HEK293 (cell line): ENCODE measurements around the gene ALG12.

Experiments used
- CTCF ChIA-PET: fragments of 350-600 bp; formaldehyde crosslinking; extraction: SDS; loops from one replicate; lab custom pipeline; 2021; ENCODE audit warnings: antibody characterized with exemption; lab: Yijun Ruan, JAX
- POLR2A ChIA-PET: fragments of 300-600 bp; formaldehyde crosslinking; extraction: SDS; loops from one replicate; lab custom pipeline; 2020; ENCODE audit warnings: antibody characterized with exemption, inconsistent platforms; lab: Yijun Ruan, JAX
- H3K27ac ChIP-seq: fragments of 200-500 bp; sonication (Bioruptor generic); 2 replicates; pipeline ENCODE4 v1.5.1; 2014; ENCODE audit warnings: low read depth, low read length, control low read depth, inconsistent platforms; ENCODE audit errors: extremely low read depth
- H3K36me3 ChIP-seq, 2 experiments: fragments of 200-500 bp in 1 of 2; sonication (Bioruptor generic) in 1 of 2; 1 replicate in 1 of 2; 2 replicates in 1 of 2; pipeline ENCODE4 v1.5.1; 2014 to 2017; ENCODE audit warnings: inconsistent platforms in 2 of 2, low read length in 2 of 2; ENCODE audit not compliant: control insufficient read depth in 2 of 2, insufficient read depth in 1 of 2
- H3K4me1 ChIP-seq: fragments of 200-500 bp; sonication (Bioruptor generic); 2 replicates; pipeline ENCODE4 v1.5.1; 2014; ENCODE audit warnings: mild to moderate bottlenecking, low read length, inconsistent platforms; ENCODE audit not compliant: control insufficient read depth, insufficient read depth
- H3K4me3 ChIP-seq: 2 replicates; pipeline ENCODE4 v1.5.1; 2011; ENCODE audit warnings: low read depth, mild to moderate bottlenecking, control low read depth, low read length, moderate library complexity
- H3K9me3 ChIP-seq: fragments of 200-500 bp; sonication (Bioruptor generic); 2 replicates; pipeline ENCODE4 v1.5.1; 2014; ENCODE audit warnings: low read depth, low read length, inconsistent platforms; ENCODE audit not compliant: control insufficient read depth, insufficient read depth
- BCL11A ChIP-seq: fragments of 450-650 bp; formaldehyde crosslinking; IDR thresholded peaks from 2 replicates; pipeline ENCODE4 v1.5.1; 2016; ENCODE audit warnings: low read depth, missing biosample characterization, missing genetic modification characterization
- KLF9 ChIP-seq: fragments of 450-650 bp; formaldehyde crosslinking; IDR thresholded peaks from 2 replicates; pipeline ENCODE4 v1.5.1; 2016; ENCODE audit warnings: missing biosample characterization, missing genetic modification characterization, low read depth
- ZNF10 ChIP-seq: fragments of 450-650 bp; formaldehyde crosslinking; IDR thresholded peaks from 2 replicates; pipeline ENCODE4 v1.5.1; 2017; ENCODE audit warnings: missing biosample characterization, missing genetic modification characterization
- ZNF433 ChIP-seq: fragments of 450-650 bp; formaldehyde crosslinking; IDR thresholded peaks from 2 replicates; pipeline ENCODE4 v1.5.1; 2016; ENCODE audit warnings: missing biosample characterization, missing genetic modification characterization, low read depth
- ZNF561 ChIP-seq: fragments of 450-650 bp; IDR thresholded peaks from 2 replicates; pipeline ENCODE4 v1.5.1; 2018; ENCODE audit warnings: missing biosample characterization, missing genetic modification characterization, borderline replicate concordance
- ZNF621 ChIP-seq: fragments of 450-650 bp; formaldehyde crosslinking; IDR thresholded peaks from 2 replicates; pipeline ENCODE4 v1.5.1; 2017; ENCODE audit warnings: missing biosample characterization, missing genetic modification characterization
- ZNF792 ChIP-seq: fragments of 450-650 bp; formaldehyde crosslinking; IDR thresholded peaks from 2 replicates; pipeline ENCODE4 v1.5.1; 2016; ENCODE audit warnings: missing biosample characterization, missing genetic modification characterization
- ZNF843 ChIP-seq: fragments of 450-650 bp; formaldehyde crosslinking; IDR thresholded peaks from 2 replicates; pipeline ENCODE4 v1.5.1; 2016; ENCODE audit warnings: missing biosample characterization, missing genetic modification characterization
- ZSCAN16 ChIP-seq: fragments of 450-650 bp; formaldehyde crosslinking; IDR thresholded peaks from 2 replicates; pipeline ENCODE4 v1.5.1; 2016; ENCODE audit warnings: missing biosample characterization, missing genetic modification characterization
- TF ChIP-seq, protein P1 (sequence below): fragments of 450-650 bp; formaldehyde crosslinking; IDR thresholded peaks from 2 replicates; pipeline ENCODE4 v1.5.1; 2016; ENCODE audit warnings: missing biosample characterization, missing genetic modification characterization
- TF ChIP-seq, protein P2 (sequence below): fragments of 450-650 bp; formaldehyde crosslinking; IDR thresholded peaks from 2 replicates; pipeline ENCODE4 v1.5.1; 2016; ENCODE audit warnings: missing biosample characterization, missing genetic modification characterization
- TF ChIP-seq, protein P3 (sequence below): fragments of 450-650 bp; formaldehyde crosslinking; IDR thresholded peaks from 2 replicates; pipeline ENCODE4 v1.5.1; 2016; ENCODE audit warnings: missing biosample characterization, missing genetic modification characterization
- TF ChIP-seq, protein P4 (sequence below): fragments of 450-650 bp; formaldehyde crosslinking; IDR thresholded peaks from 2 replicates; pipeline ENCODE4 v1.5.1; 2016; ENCODE audit warnings: missing biosample characterization, missing genetic modification characterization
- TF ChIP-seq, protein P5 (sequence below): fragments of 450-650 bp; formaldehyde crosslinking; IDR thresholded peaks from 2 replicates; pipeline ENCODE4 v1.5.1; 2016; ENCODE audit warnings: missing biosample characterization, missing genetic modification characterization
- TF ChIP-seq, protein P6 (sequence below): fragments of 450-650 bp; formaldehyde crosslinking; IDR thresholded peaks from 2 replicates; pipeline ENCODE4 v1.5.1; 2016; ENCODE audit warnings: missing biosample characterization, missing genetic modification characterization
- TF ChIP-seq, protein P7 (sequence below): fragments of 450-650 bp; formaldehyde crosslinking; IDR thresholded peaks from 2 replicates; pipeline ENCODE4 v1.5.1; 2016; ENCODE audit warnings: missing biosample characterization, missing genetic modification characterization

The ALG12 gene

DNA sequence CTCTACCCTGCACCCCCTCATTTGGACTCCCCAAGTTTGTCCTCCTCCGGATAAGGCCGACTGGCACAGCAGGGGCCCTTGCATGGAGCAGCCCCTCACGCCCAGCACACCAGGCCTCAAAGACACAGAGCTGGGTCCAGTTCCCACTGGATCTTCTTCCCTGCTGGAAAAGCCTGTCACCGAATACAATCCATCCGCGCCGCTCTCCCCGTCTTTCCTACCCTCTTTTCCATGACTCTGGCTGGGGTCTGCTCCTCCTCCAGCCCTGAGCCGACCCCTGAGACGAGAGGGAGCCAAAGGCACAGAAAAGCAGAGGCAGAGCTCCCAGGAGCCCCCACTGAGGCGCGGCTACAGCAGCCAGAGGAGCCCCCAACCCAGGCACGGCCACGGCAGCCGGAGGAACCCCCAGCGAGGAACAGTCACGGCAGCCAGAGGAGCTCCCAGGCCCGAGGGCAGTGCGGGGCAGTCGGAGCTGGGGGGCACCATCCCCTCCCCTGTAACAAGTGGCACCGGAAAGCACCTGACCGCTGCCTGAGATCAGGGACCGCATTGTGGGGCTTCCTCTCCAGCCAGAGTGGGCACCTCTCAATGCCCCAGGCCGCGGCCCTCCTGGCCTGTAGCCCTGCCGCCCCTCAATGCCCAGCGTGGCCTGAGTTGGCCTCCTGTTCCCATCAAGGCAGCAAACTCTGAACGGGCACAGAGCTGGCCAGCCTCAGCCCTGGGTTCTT, 12.0 kb downstream of the ALG12 start (continued):
- TF ChIP-seq BCL11A (tag by site-specific recombination) = no peak
- TF ChIP-seq ZNF843 (tag by site-specific recombination) = no peak
- TF ChIP-seq, protein P1, sequence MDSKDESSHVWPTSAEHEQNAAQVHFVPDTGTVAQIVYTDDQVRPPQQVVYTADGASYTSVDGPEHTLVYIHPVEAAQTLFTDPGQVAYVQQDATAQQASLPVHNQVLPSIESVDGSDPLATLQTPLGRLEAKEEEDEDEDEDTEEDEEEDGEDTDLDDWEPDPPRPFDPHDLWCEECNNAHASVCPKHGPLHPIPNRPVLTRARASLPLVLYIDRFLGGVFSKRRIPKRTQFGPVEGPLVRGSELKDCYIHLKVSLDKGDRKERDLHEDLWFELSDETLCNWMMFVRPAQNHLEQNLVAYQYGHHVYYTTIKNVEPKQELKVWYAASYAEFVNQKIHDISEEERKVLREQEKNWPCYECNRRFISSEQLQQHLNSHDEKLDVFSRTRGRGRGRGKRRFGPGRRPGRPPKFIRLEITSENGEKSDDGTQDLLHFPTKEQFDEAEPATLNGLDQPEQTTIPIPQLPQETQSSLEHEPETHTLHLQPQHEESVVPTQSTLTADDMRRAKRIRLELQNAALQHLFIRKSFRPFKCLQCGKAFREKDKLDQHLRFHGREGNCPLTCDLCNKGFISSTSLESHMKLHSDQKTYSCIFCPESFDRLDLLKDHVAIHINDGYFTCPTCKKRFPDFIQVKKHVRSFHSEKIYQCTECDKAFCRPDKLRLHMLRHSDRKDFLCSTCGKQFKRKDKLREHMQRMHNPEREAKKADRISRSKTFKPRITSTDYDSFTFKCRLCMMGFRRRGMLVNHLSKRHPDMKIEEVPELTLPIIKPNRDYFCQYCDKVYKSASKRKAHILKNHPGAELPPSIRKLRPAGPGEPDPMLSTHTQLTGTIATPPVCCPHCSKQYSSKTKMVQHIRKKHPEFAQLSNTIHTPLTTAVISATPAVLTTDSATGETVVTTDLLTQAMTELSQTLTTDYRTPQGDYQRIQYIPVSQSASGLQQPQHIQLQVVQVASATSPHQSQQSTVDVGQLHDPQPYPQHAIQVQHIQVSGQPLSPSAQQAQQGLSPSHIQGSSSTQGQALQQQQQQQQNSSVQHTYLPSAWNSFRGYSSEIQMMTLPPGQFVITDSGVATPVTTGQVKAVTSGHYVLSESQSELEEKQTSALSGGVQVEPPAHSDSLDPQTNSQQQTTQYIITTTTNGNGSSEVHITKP (tag by site-specific recombination) = no peak
- TF ChIP-seq, protein P2, sequence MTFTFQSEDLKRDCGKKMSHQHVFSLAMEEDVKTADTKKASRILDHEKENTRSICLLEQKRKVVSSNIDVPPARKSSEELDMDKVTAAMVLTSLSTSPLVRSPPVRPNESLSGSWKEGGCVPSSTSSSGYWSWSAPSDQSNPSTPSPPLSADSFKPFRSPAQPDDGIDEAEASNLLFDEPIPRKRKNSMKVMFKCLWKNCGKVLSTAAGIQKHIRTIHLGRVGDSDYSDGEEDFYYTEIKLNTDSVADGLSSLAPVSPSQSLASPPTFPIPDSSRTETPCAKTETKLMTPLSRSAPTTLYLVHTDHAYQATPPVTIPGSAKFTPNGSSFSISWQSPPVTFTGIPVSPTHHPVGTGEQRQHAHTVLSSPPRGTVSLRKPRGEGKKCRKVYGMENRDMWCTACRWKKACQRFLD (tag by site-specific recombination) = no peak
- TF ChIP-seq, protein P3, sequence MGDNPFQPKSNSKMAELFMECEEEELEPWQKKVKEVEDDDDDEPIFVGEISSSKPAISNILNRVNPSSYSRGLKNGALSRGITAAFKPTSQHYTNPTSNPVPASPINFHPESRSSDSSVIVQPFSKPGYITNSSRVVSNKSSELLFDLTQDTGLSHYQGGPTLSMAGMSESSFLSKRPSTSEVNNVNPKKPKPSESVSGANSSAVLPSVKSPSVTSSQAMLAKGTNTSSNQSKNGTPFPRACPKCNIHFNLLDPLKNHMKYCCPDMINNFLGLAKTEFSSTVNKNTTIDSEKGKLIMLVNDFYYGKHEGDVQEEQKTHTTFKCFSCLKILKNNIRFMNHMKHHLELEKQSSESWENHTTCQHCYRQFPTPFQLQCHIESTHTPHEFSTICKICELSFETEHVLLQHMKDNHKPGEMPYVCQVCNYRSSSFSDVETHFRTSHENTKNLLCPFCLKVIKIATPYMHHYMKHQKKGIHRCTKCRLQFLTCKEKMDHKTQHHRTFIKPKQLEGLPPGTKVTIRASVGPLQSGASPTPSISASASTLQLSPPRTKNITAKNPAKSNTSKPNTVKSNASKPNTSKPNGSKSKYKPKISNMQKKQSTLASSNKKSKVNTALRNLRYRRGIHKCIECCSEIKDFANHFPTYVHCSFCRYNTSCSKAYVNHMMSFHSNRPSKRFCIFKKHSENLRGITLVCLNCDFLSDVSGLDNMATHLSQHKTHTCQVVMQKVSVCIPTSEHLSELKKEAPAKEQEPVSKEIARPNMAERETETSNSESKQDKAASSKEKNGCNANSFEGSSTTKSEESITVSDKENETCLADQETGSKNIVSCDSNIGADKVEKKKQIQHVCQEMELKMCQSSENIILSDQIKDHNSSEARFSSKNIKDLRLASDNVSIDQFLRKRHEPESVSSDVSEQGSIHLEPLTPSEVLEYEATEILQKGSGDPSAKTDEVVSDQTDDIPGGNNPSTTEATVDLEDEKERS (tag by site-specific recombination) = no peak
- TF ChIP-seq, protein P4, sequence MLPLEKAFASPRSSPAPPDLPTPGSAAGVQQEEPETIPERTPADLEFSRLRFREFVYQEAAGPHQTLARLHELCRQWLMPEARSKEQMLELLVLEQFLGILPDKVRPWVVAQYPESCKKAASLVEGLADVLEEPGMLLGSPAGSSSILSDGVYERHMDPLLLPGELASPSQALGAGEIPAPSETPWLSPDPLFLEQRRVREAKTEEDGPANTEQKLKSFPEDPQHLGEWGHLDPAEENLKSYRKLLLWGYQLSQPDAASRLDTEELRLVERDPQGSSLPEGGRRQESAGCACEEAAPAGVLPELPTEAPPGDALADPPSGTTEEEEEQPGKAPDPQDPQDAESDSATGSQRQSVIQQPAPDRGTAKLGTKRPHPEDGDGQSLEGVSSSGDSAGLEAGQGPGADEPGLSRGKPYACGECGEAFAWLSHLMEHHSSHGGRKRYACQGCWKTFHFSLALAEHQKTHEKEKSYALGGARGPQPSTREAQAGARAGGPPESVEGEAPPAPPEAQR (tag by site-specific recombination) = no peak

DNA sequence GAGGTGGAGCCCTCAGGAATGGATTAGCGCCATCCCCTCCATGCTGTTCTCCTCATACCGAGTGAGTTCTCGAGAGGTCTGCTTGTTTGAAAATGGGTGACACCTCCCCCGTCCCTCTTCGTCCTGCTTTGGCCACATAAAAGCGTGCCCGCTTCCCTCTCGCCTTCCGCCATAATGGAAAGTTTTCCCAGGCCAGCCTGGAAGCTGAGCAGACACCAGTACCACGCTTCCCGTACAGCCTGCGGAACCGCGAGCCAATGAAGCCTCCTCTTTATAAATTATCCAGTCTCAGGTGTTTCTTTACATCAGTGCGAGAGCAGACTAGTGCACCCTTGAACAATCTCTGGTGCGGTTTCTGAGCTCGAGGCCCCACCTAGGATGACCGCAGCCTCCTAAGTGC, 12.8 kb downstream of the ALG12 start:
- H3K36me3 ChIP-seq = peaks cover 0 to 88% of the 10 kb centered on the region in 2 experiments; a peak in 2 of 3 replicates
- H3K27ac ChIP-seq = no peak overlapping the region
- H3K9me3 ChIP-seq = no peaks in the 10 kb centered on the region
- no peaks in the 10 kb centered on the region for H3K4me1 ChIP-seq
- ChIA-PET POLR2A (no interaction called here), CTCF (no interaction called here)
- no peak overlapping the region for H3K4me3 ChIP-seq
- no peak for TF ChIP-seq ZNF561 (tag by site-specific recombination)
- TF ChIP-seq, protein P5, sequence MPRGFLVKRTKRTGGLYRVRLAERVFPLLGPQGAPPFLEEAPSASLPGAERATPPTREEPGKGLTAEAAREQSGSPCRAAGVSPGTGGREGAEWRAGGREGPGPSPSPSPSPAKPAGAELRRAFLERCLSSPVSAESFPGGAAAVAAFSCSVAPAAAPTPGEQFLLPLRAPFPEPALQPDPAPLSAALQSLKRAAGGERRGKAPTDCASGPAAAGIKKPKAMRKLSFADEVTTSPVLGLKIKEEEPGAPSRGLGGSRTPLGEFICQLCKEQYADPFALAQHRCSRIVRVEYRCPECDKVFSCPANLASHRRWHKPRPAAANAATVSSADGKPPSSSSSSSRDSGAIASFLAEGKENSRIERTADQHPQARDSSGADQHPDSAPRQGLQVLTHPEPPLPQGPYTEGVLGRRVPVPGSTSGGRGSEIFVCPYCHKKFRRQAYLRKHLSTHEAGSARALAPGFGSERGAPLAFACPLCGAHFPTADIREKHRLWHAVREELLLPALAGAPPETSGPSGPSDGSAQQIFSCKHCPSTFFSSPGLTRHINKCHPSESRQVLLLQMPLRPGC (tag by site-specific recombination) = no peak
- TF ChIP-seq KLF9 (tag by site-specific recombination) = no peak
- no peak for TF ChIP-seq ZSCAN16 (tag by site-specific recombination)
- TF ChIP-seq, protein P6, sequence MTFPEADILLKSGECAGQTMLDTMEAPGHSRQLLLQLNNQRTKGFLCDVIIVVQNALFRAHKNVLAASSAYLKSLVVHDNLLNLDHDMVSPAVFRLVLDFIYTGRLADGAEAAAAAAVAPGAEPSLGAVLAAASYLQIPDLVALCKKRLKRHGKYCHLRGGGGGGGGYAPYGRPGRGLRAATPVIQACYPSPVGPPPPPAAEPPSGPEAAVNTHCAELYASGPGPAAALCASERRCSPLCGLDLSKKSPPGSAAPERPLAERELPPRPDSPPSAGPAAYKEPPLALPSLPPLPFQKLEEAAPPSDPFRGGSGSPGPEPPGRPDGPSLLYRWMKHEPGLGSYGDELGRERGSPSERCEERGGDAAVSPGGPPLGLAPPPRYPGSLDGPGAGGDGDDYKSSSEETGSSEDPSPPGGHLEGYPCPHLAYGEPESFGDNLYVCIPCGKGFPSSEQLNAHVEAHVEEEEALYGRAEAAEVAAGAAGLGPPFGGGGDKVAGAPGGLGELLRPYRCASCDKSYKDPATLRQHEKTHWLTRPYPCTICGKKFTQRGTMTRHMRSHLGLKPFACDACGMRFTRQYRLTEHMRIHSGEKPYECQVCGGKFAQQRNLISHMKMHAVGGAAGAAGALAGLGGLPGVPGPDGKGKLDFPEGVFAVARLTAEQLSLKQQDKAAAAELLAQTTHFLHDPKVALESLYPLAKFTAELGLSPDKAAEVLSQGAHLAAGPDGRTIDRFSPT (tag by site-specific recombination) = no peak
- TF ChIP-seq ZNF792 = no peak
- TF ChIP-seq ZNF433 (tag by site-specific recombination) = no peak
- TF ChIP-seq, protein P7, sequence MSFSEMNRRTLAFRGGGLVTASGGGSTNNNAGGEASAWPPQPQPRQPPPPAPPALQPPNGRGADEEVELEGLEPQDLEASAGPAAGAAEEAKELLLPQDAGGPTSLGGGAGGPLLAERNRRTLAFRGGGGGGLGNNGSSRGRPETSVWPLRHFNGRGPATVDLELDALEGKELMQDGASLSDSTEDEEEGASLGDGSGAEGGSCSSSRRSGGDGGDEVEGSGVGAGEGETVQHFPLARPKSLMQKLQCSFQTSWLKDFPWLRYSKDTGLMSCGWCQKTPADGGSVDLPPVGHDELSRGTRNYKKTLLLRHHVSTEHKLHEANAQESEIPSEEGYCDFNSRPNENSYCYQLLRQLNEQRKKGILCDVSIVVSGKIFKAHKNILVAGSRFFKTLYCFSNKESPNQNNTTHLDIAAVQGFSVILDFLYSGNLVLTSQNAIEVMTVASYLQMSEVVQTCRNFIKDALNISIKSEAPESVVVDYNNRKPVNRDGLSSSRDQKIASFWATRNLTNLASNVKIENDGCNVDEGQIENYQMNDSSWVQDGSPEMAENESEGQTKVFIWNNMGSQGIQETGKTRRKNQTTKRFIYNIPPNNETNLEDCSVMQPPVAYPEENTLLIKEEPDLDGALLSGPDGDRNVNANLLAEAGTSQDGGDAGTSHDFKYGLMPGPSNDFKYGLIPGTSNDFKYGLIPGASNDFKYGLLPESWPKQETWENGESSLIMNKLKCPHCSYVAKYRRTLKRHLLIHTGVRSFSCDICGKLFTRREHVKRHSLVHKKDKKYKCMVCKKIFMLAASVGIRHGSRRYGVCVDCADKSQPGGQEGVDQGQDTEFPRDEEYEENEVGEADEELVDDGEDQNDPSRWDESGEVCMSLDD (tag by site-specific recombination) = no peak
- TF ChIP-seq ZNF621 (tag by site-specific recombination) = no peak
- TF ChIP-seq ZNF10 = no peak
